Activated naive CD4-positive, alpha-beta T cell treated with anti-CD3 and anti-CD28 coated beads, Interleukin-2, amount 10 ng/mL, durations not matched to agents 7 days and 5 days (primary cell): ENCODE measurements around the gene ADAT1.

ENCODE experiments used
- CTCF ChIA-PET: fragments of 350-600 bp; sonication (Branson Sonifier 250); formaldehyde crosslinking; loops from one replicate; lab custom pipeline; 2021; ENCODE audit warnings: antibody characterized with exemption; lab: Charles Lee
- DNase-seq: peaks from one replicate; pipeline ENCODE4 v3.0.0-alpha.2; 2020
- H3K27ac Mint-ChIP-seq: one replicate; pipeline ENCODE4 v1.8.0; 2021; ENCODE audit warnings: mild to moderate bottlenecking, moderate library complexity, mixed read lengths
- H3K27me3 Mint-ChIP-seq: one replicate; pipeline ENCODE4 v1.8.0; 2021; ENCODE audit warnings: mild to moderate bottlenecking, mixed read lengths
- H3K36me3 Mint-ChIP-seq: one replicate; pipeline ENCODE4 v1.8.0; 2021; ENCODE audit warnings: mixed read lengths
- H3K4me1 Mint-ChIP-seq: one replicate; pipeline ENCODE4 v1.8.0; 2021; ENCODE audit warnings: mixed read lengths
- H3K4me3 Mint-ChIP-seq: one replicate; pipeline ENCODE4 v1.8.0; 2021; ENCODE audit warnings: mild to moderate bottlenecking, moderate library complexity, mixed read lengths
- H3K9me3 Mint-ChIP-seq: one replicate; pipeline ENCODE4 v1.8.0; 2021; ENCODE audit warnings: mixed read lengths

The ADAT1 gene

DNA sequence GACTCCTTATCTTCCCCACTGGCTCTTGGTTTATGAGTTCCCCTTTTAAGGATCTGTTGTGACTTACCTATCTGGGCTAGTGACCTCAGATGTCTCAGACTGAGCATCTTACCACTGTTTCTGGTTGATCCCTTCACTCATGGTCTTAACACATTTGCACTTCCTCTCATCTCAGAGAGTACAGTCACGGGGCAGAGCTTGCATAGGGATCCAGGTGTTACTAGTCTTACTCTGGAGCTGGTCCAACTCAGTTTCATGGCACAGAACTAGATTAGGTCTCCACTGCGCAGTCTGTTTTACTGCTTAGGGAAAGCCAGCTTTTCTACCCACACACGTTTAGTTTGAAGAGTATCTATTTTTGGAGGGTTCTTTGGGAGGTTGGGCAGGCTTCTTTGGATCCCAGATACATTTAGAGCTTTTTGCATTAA lies 46.7 kb downstream of the ADAT1 start:
- Mint-ChIP-seq H3K36me3 (peaks cover 52% of the 10 kb centered on the region), H3K4me1 (peaks cover 4% of the 10 kb centered on the region), H3K27ac (no peak overlapping the region), H3K9me3 (no peaks in the 10 kb centered on the region), H3K27me3 (no peaks in the 10 kb centered on the region), H3K4me3 (no peak overlapping the region)
- no peak for DNase-seq
- CTCF ChIA-PET, result no interaction called here

DNA sequence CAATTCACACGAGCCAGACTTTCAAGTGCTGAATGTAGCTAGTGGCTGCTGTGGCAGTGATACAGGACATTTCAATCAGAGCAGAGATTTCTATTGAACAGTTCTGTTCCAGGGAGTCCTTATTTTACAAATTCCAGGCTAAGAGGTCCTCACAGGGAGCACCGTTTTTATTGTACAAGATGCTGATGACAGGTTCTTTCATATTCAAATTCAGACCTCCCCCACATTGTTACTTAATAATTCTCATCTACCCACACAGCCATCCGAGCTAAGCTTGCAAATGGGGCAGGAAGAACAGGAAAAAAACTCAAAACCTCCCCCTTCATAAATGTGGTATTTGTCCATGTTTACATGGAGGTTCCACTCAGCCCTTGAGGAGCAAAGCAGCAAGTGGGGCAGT lies 47.1 kb downstream of the ADAT1 start:
- Mint-ChIP-seq H3K36me3 (peaks cover 56% of the 10 kb centered on the region), H3K4me1 (peaks cover 7% of the 10 kb centered on the region), H3K4me3 (no peak overlapping the region), H3K27me3 (no peaks in the 10 kb centered on the region), H3K9me3 (no peaks in the 10 kb centered on the region), H3K27ac (no peak overlapping the region)
- DNase-seq, result no peak
- CTCF ChIA-PET, result no interaction called here

DNA sequence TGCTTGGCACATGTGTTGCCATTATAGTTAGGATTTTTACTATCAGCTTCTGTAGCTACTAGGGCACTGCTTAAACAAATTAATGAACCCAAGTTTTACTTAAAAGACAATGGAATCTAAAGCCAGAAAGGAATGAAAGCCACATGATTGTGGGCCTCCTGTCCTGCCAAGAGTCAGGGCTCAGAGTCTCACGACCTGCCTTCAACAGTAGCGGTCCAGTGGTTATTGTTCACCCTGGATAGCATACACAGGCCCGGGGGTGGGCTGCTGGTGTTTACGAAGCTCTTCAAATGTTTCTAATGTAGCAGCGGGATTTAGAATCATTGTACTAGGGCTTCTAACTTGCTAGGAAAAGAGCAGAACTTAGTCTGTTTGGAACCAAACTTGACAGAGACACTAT lies 49.1 kb downstream of the ADAT1 start:
- no peak overlapping the region for H3K27ac Mint-ChIP-seq
- H3K4me3 Mint-ChIP-seq, result no peak overlapping the region
- peaks cover 13% of the 10 kb centered on the region for H3K4me1 Mint-ChIP-seq
- no peak for DNase-seq
- CTCF ChIA-PET, result interaction anchor here (1.2 to 1.4 kb wide), 2 partner anchors 9 to 47 kb away, joined by 3 read pairs; no protein-coding TSS in a partner anchor
- H3K36me3 Mint-ChIP-seq, result peaks cover 64% of the 10 kb centered on the region
- H3K27me3 Mint-ChIP-seq, result no peaks in the 10 kb centered on the region
- H3K9me3 Mint-ChIP-seq, result no peaks in the 10 kb centered on the region

DNA sequence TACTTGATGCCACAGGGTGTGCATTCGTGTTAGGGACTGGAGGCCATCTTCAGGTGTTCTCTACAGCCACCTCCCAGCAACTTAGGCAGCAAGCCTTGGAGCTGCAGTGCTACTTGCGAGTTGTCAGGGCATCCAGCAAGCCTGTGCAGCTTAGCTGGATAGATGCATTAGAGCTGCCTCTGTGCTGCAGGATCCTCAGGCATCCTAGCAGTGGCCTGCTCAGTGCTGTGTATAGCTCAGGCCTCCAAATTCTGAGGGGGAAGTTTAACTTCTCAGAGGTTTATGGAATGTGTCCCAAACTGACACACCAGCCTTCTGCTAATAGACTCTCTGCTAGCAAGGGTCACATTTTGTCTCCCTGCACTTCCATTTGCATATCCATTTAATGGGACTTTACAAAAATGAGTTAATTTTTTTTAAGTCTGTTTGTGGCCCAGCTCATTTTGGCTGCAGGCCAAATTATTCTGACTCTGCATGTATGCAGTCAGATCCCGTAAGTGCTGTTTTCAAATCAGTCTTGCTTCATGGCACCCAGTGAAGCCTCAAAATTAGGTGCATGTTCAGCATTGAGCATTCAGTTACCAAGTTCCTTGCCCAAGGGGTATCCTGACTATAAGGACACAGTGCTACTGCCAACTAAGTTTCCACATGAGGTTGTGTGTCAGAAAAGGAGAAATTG lies 50.1 kb downstream of the ADAT1 start:
- no peak for DNase-seq
- Mint-ChIP-seq H3K27me3 (no peaks in the 10 kb centered on the region), H3K4me3 (no peak overlapping the region), H3K9me3 (no peaks in the 10 kb centered on the region), H3K4me1 (peaks cover 12% of the 10 kb centered on the region), H3K27ac (no peak overlapping the region), H3K36me3 (peaks cover 64% of the 10 kb centered on the region)
- CTCF ChIA-PET, result interaction anchor here (1.4 kb wide), 1 partner anchor 48 kb away, joined by 3 read pairs; no protein-coding TSS in a partner anchor

DNA sequence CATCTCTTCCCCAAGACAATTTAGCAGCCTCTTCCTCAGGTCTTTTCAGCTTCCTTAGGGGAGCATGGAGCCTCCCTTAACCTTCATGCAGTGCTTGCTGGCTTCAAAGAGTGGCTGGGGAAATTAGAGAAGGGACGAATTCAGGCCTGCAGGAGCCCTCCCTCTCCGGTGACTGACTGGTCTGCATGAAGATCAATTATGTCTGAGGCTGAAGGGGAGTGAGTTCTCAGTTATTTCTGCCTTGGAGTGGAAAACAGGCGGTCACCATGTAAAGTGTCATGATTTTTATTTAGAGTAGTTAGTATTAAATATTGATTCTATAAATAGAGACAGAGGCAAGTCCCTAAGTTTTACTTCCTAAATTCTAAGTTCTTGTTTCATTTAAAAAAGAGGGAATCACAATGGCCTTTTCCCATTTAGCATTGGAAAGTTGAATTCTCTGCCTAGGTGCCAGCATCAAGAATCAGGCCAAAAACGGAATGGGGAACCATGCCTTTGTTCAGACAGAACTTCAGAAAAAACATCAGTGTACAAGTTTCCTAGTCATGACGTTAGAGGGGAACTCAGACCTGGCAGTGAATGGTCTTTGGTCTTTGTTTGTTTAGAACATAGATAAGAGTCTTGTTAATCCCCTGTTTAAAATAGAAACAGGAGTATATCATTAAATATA lies 52.5 kb downstream of the ADAT1 start:
- Mint-ChIP-seq H3K4me3 (no peak overlapping the region), H3K27me3 (no peaks in the 10 kb centered on the region), H3K36me3 (peaks cover 51% of the 10 kb centered on the region), H3K27ac (no peak overlapping the region), H3K9me3 (no peaks in the 10 kb centered on the region), H3K4me1 (peaks cover 27% of the 10 kb centered on the region)
- CTCF ChIA-PET, result interaction anchor here (1.4 kb wide), 1 partner anchor 49 kb away, joined by 3 read pairs; no protein-coding TSS in a partner anchor
- DNase-seq, result no peak

DNA sequence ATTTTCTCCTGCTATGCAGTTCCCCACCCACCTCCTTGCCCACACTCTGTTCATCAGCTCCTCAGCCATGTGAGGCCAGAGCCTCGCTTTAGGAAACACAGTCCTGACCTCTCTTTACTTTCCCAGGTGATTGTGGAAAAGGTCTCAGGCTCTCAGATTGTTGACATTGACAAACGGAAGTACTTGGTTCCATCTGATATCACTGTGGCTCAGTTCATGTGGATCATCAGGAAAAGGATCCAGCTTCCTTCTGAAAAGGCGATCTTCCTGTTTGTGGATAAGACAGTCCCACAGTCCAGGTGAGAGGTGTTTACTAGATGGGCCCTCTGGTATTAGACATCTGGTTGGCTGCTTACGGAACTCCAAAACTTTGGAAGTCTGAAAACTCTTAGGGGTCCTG lies 55.2 kb downstream of the ADAT1 start:
- Mint-ChIP-seq H3K4me1 (peaks cover 35% of the 10 kb centered on the region), H3K9me3 (no peaks in the 10 kb centered on the region), H3K36me3 (peaks cover 37% of the 10 kb centered on the region), H3K4me3 (peak overlapping the region; percentile 86), H3K27me3 (peaks cover 9% of the 10 kb centered on the region), H3K27ac (peak overlapping the region; percentile 24)
- CTCF ChIA-PET, result interaction anchor here (1.4 kb wide), 1 partner anchor 103 kb away, joined by 4 read pairs; no protein-coding TSS in a partner anchor
- DNase-seq, result no peak

DNA sequence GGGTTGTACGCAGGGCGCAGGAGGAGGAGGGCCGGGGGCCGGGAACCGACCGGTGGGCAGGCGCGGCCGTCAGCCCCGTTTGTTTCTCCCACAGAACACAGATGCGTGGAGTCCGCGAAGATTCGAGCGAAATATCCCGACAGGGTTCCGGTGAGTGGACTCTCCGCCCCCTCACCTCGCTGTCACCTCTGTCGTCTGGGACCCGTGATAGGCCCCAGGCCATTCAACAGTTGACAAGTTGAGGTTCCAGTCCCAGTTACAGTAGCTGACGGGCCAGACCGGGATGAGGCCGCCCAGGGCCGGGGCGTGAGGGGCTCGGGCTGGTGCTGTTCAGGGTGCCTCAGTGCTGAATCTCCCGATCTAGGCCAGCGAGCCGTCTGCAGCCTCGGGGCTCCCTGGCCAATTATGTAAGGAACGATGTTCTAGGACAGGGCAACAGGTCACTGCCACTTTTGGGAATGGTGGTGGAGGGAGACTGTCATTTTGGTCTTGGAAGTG lies 56.3 kb downstream of the ADAT1 start:
- CTCF ChIA-PET, result interaction anchor here (2.0 kb wide), 1 partner anchor 50 kb away, joined by 6 read pairs; no protein-coding TSS in a partner anchor
- H3K4me1 Mint-ChIP-seq, result peaks cover 35% of the 10 kb centered on the region
- DNase-seq, result peak; percentile 57
- no peaks in the 10 kb centered on the region for H3K9me3 Mint-ChIP-seq
- H3K27me3 Mint-ChIP-seq, result peaks cover 9% of the 10 kb centered on the region
- H3K4me3 Mint-ChIP-seq, result peak overlapping the region; percentile 86
- H3K27ac Mint-ChIP-seq, result peak overlapping the region; percentile 79
- H3K36me3 Mint-ChIP-seq, result peaks cover 28% of the 10 kb centered on the region

DNA sequence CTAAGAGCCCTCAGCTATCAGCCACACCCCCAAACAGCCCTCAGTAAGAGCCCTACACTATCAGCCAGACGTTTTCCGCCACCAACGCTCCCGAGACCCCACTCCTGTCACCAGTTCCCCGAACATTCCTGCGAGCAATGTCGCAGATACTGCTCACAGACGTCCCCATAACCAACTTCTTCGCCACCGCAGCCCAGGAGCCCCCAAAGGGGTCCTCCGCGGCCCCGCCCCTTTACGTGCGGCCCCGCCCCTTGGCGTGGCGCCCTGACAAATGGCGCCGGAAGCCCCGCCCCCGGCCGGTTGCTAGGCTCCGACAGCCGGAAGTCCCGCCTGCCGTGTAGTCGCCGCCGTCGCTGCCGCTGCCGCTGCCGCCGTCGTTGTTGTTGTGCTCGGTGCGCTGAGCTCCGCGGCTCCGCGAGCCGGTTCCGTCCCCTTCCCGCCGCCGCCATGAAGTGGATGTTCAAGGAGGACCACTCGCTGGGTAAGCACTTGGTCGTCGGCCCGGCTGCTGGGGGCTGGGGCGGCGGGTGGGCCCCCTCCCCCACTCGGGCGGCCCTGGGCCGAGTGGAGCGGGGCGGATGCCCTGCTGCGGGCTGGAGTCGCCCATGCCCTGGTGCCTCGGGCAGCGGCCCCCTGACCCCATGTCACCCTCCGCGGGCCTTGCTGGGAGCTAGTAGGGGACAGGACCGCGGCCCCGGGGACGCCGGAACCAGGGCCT lies 56.9 kb downstream of the ADAT1 start, which contains the start of gene GABARAPL2:
Gene GABARAPL2, plus strand, starts transcription at position 340 of the 718 bp plus-strand sequence. Its CDS starts 108 bp downstream, at position 448.
- CTCF ChIA-PET, result interaction anchor here (1.3 to 2.0 kb wide), 2 partner anchors 49 to 55 kb away, joined by 6 to 7 read pairs; no protein-coding TSS in a partner anchor
- peak; percentile 94 for DNase-seq
- no peaks in the 10 kb centered on the region for H3K9me3 Mint-ChIP-seq
- peaks cover 9% of the 10 kb centered on the region for H3K27me3 Mint-ChIP-seq
- peaks cover 33% of the 10 kb centered on the region for H3K4me1 Mint-ChIP-seq
- H3K27ac Mint-ChIP-seq, result peak within 1 kb of the TSS; percentile 87
- peak within 1 kb of the TSS; percentile 86 for H3K4me3 Mint-ChIP-seq
- peaks cover 25% of the 10 kb centered on the region for H3K36me3 Mint-ChIP-seq

DNA sequence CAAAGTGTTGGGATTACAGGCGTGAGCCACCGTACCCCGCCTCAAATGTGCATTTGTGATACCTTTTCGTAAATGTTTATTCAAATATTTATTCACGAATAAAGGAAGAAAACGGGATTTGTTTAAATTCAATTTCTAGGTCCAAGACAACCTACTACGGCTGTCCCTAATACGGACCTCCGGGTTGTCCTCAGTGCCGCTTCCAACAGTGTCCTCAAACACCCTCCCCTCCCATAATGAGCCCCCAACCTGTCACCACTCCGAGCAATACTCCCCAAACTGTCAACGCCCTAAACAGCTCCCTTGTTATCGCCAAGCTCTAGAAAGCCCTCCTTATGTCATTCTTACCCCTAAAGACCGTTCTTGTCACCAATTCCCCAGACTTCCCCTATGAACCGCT lies 57.4 kb downstream of the ADAT1 start:
- H3K9me3 Mint-ChIP-seq, result no peaks in the 10 kb centered on the region
- peaks cover 22% of the 10 kb centered on the region for H3K36me3 Mint-ChIP-seq
- peak overlapping the region; percentile 87 for H3K27ac Mint-ChIP-seq
- peaks cover 33% of the 10 kb centered on the region for H3K4me1 Mint-ChIP-seq
- CTCF ChIA-PET, result interaction anchor here (0.8 to 2.0 kb wide), 4 partner anchors 10 to 56 kb away, joined by 3 to 7 read pairs (median 5); partner anchors contain the start of gene TMEM231
- peaks cover 14% of the 10 kb centered on the region for H3K27me3 Mint-ChIP-seq
- peak overlapping the region; percentile 86 for H3K4me3 Mint-ChIP-seq
- no peak for DNase-seq

DNA sequence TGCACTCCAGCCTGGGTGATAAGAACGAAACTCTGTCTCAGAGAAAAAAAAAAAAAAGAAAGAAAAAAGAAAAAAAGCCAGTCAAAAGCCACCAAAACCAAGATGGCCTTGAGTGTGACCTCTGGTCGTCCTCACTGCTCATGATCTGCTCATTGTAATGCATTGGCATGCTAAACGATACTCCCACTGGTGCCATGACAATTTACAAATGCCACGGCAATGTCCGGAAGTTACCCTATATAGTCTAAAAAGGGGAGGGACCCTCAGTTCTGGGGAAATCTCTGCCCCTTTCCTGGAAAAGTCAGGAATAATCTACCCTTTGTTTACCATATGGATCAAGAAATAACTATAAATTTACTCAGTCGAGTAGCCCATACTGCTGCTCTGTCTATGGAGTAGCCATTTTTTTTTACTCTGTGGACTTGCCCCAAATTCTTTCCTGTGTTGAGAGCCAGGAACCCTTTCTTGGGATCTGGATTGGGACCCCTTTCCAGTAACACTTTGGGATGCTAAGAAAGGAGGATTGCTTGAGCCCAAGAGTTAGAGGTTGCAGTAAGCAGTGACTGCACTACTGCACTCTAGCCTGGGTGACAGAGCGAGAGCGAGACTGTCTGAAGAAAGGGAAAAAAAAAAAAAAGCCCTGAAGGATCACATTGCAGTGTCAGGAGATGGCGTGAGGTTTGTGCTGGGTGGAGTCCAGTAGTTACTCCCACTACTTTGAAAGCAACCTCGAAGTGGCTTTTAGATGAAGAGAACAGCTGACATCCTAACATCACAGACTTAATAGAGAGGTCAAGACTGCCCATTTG lies 63.3 kb downstream of the ADAT1 start:
- no peak overlapping the region for H3K27ac Mint-ChIP-seq

DNA sequence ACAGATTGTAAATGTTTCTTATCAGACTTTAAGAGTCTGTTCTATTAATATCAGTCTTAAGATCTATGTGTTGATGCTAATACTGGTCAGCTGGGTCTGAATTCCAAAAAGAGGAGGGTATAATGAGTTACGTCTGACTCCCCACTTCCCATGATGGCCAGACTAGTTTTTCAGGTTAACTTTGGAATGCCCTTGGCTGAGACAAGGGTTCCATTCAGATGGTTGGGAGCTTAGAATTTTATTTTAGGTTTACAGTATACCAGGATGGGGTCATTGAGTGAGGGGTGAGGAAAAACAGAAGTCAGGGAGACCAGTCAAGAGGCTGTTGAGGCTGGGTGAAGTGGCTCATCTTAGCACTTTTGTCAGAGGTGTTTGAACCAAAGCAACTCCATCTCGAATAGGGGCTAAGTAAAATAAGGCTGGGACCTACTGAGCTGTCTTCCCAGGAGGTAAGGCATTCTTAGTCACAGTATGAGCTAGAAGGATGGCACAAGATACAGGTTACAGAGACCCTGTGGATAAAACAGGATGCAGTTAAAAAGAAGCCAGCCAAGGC lies 64.2 kb downstream of the ADAT1 start:
- CTCF ChIA-PET, result interaction anchor here (0.5 to 1.1 kb wide), 2 partner anchors 9 to 94 kb away, joined by 3 read pairs; no protein-coding TSS in a partner anchor
- no peak overlapping the region for H3K27ac Mint-ChIP-seq
- peaks cover 16% of the 10 kb centered on the region for H3K4me1 Mint-ChIP-seq
- no peak for DNase-seq
- peaks cover 2% of the 10 kb centered on the region for H3K36me3 Mint-ChIP-seq
- H3K4me3 Mint-ChIP-seq, result no peak overlapping the region
- no peaks in the 10 kb centered on the region for H3K9me3 Mint-ChIP-seq
- H3K27me3 Mint-ChIP-seq, result peaks cover 34% of the 10 kb centered on the region

More for the DNA sequence above, 63.3 kb downstream of the ADAT1 start:
- H3K36me3 Mint-ChIP-seq, result peaks cover 2% of the 10 kb centered on the region
- no peaks in the 10 kb centered on the region for H3K9me3 Mint-ChIP-seq
- peaks cover 30% of the 10 kb centered on the region for H3K27me3 Mint-ChIP-seq
- DNase-seq, result no peak
- peaks cover 13% of the 10 kb centered on the region for H3K4me1 Mint-ChIP-seq
- H3K4me3 Mint-ChIP-seq, result no peak overlapping the region
- CTCF ChIA-PET, result interaction anchor here (1.1 kb wide), 1 partner anchor 10 kb away, joined by 3 read pairs; no protein-coding TSS in a partner anchor

DNA sequence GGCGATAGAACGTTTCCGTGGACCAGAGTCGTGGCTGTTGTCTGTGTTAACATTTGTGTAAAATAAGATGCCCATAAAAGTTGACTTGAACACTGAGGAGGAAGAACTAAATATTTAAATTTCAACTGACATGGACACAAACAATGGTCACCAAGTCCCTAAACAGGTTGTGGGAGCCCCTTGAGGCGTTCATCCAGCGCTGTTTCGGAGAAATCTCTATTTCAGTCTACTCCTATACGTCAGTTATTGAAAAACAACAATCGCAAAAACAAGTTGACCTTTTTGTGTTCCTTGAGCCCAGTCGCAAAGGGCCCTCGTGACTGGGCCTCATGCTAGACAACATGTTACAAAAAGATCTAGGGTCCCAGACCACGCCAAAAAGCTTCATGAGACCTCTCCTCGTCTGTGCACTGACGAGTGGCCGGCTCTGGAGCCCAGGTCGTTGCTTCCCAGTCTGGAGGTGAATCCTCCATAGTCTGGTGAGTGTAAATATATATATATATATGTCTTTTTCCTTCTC lies 66.6 kb downstream of the ADAT1 start:
- peaks cover 20% of the 10 kb centered on the region for H3K4me1 Mint-ChIP-seq
- peak overlapping the region; percentile 80 for H3K27ac Mint-ChIP-seq
- peaks cover 2% of the 10 kb centered on the region for H3K36me3 Mint-ChIP-seq
- CTCF ChIA-PET, result interaction anchor here (0.8 to 1.6 kb wide), 4 partner anchors 9 to 91 kb away, joined by 4 to 5 read pairs (median 4); no protein-coding TSS in a partner anchor
- no peaks in the 10 kb centered on the region for H3K9me3 Mint-ChIP-seq
- H3K27me3 Mint-ChIP-seq, result peaks cover 41% of the 10 kb centered on the region
- DNase-seq, result no peak
- H3K4me3 Mint-ChIP-seq, result peak overlapping the region; percentile 81
